ENCODE measurements around the gene SEPTIN1.

SEPTIN1 gene

GRCh38 chr16:30375864-30376263, 6.5 kb downstream of the SEPTIN1 start:
- no peak for DNase-seq

- DNase-seq: no peak
These were observed 7.8 kb downstream of the SEPTIN1 start, which contains the start of gene MYL11 for GRCh38 chr16:30374538-30374937. Gene MYL11, plus strand, starts transcription at chr16:30374802. Its CDS starts 56 bp downstream, at chr16:30374858.

DNA sequence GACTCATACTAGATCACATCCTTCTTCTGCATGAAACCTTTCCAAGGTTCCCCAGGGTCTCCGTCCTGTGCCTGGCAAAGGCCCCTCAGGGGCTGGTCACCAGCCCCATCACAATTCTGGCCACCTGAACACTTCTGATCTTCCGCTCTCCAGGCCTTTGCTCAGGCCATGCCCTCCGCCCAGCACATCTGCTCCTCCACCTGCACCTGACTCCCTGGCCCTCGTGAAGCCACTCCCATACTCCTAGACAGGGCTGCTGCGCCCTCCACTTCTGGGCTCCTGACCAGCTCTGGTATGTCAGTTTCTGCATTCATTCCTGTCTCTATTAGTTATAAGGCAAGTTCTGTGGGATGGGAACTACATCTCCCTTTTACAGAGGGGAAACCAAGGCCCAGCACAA, 9.6 kb downstream of the SEPTIN1 start:
- DNase-seq: no peak

DNA sequence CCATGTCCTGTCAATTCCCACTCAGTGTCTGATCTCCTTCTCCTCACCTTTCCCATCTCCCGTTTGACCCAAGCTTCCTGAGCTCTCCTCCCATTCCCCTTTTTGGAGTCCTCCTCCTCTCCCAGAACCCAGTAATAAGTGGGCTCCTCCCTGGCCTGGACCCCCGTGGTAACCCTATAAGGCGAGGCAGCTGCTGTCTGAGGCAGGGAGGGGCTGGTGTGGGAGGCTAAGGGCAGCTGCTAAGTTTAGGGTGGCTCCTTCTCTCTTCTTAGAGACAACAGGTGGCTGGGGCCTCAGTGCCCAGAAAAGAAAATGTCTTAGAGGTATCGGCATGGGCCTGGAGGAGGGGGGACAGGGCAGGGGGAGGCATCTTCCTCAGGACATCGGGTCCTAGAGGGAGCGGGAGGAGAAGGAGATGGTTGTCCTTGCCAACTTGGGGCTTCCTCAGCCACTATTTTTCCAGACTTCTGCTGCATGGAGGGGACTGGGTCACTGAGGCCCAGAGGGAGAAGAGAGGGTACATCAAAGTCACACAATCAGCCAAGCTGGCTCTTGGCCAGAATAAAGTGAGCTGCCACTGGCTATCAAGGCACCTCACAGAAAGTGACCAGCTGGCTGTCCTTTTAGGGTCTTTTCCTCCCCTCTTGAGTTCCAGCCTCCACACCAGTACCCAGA, 10.2 kb downstream of the SEPTIN1 start:
- DNase-seq: no peak

- DNase-seq: no peak
These were observed 11.0 kb downstream of the SEPTIN1 start for GRCh38 chr16:30371248-30371816.

GRCh38 chr16:30370456-30371247, 11.7 kb downstream of the SEPTIN1 start, which contains the start of gene TBC1D10B:
Gene TBC1D10B, minus strand, starts transcription at chr16:30370494. Its CDS starts 311 bp downstream, at chr16:30370183.
- DNase-seq: peak; percentile 99

DNA sequence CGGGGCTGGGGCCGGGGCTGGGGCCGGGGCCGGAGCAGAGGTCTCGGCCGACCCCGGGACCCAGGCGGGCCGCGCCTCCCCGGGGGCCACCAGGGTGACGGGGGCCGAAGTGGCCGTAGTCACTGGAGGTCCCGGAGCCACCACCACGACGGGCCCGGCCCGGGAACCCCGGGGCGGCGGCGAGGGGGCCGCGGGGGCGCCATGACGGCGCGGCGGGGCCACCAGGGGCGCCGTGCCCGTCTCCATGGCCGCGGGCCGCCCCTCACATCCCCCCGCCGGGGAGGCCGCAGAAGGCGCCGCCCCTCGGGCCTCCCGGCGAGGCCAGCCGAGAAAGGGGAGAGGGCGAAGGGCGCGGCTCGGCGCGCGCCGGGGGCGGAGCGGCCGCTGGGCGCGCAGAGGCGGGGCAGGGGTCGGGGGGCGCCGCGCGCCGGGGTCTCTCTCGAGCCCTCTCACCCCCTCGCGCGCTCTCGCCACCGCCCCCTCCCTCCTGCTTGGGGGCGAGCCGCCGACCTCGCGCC, 12.4 kb downstream of the SEPTIN1 start:
- DNase-seq: no peak

DNA sequence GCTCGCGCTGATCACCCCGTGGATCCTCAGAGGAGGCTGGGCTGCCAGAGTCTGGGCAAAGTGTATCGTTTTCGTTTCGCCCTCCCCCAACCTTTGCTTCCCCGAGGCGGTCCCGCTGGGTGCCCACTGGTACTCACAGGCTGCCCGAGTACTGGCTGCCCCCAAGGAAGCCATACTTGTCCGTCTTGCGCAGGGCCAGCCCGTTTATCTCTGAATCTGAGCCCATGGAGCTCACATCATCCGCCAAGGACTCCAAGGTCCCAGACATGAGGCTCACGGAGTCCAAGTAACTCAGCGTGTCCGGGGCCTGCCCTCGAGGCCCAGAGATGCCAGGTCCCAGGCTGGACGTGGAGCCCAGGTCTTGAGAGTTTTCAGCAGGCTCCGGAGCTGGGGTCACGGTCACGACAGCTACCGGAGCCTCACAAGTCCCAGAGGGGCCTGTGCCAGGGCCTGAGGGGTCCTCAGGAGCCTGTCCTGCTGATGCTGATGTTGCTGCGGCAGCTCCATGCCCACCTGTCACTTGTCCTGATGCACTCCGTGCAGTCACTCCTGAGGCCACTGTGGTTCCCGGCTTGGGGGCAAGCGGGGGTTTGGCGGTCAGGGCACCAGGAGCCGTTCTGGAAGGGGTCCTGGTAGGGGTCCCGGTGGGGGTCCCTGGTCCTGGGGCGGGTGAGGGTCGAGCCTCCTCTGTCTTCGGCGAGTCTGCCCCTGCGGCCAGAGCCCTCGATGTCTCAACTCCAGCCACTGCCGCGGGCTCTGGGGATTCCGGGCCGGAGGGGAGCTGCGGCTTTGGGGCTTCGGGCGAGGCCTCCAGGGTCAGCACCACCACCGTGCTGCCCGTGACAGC, 13.0 kb downstream of the SEPTIN1 start:
- DNase-seq: no peak

DNA sequence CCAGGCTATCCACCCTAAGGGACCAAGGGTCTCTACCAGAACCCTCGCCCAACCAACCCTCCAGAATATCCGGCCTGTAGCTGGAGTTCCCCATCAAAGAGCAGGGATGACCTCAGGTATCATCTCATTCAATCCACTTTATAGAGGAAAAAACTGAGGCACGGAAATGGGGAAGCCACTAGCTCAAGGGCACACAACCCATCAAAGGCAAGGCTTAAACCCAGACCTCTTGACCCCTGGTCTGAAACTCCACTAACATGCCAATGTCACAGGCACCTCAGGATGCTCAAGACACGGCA, 13.6 kb downstream of the SEPTIN1 start:
- no peak for DNase-seq

DNA sequence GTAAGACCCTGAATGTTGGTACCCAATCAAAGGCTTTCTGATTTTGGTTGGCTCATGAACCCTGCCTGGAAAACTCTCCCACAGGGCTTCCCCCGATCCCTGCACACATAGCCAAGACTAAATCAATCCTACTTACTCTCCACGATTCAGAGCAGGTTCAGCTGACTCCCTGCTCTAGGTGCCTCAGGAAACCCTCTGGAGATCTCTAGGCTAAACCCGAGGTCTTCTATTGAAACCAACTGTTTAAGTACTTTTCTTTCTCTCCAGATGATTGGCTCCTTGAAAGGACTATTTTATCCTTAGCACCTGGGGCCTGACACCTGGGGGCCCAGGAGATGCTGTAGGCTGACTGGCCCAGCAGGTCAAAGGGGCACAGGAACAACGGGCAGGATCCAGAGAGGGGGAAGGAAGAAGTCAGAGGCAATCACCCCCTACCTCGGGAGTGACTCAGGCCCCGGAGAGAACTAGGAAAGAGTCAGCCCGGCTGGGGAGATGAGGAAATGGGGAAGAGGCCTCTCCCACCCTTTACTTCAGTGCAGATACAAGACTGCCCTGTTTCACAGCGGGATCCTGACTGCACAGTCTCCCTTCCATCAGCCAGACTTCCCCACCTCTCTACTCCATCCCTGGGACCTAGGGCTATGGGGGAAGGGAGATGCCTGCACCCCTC, 14.1 kb downstream of the SEPTIN1 start:
- DNase-seq: no peak

GRCh38 chr16:30367349-30368009, 14.9 kb downstream of the SEPTIN1 start:
- DNase-seq: no peak

DNA sequence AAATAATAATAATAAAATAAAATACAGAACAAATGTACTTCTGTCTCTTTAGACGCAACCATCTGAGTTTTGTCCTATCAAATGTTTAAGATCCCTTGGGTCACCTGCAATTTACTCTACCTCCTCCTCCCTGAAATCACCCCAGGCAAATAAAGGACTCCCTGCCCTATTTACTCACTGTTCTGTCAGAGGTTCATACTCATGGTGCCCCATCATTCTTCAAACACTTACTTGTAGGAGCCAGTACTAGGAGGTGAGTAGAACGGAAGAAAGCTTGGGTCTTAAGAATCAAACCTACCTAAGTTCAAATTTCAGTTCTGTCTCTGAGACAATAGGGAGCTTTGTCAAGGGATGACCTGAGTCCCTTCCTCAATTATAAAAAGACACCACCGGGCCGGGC, 15.8 kb downstream of the SEPTIN1 start:
- DNase-seq: no peak

DNA sequence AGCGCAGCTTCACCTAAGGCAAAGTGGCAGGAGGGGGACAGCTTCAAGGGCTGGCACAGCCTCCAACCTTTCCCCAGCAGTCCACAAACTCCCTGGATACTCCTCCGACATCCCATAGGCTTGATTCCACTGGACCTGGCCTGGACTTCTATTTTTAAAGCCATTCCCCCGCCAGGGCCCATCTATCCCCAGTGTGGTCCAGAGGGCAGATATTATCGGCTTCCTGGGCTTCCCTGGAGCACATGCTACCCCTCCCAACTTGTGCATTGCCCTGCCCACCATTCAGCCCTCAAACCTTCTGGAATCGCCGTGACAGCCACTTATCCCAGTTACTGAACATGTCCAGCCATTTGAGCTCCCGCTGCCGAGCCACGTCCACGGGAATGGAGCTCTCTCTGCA, 17.2 kb downstream of the SEPTIN1 start:
- no peak for DNase-seq

- no peak for DNase-seq
These were observed 21.2 kb downstream of the SEPTIN1 start for GRCh38 chr16:30361180-30361579.

- no peak for DNase-seq
These were observed 22.5 kb downstream of the SEPTIN1 start for GRCh38 chr16:30359871-30360170.

- DNase-seq: no peak
These were observed 23.1 kb downstream of the SEPTIN1 start for GRCh38 chr16:30358990-30359870.

DNA sequence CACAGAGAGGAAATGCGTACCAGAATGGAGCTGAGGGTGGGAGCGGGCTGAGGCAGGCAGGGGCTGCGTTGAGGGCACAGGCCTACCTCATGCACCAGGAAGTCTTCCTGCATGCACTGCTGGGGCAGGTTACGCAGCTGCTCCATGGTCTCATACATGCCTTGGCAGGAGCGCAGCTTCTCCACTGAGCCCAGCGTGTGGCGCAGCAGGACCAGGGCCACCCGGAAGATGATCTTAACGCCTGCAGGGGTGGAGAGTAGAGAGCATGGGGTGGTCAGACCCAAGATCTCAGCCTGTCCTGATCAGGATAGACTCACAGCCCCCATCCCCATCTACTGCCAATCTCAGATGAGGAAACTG, 23.8 kb downstream of the SEPTIN1 start:
- no peak for DNase-seq

DNA sequence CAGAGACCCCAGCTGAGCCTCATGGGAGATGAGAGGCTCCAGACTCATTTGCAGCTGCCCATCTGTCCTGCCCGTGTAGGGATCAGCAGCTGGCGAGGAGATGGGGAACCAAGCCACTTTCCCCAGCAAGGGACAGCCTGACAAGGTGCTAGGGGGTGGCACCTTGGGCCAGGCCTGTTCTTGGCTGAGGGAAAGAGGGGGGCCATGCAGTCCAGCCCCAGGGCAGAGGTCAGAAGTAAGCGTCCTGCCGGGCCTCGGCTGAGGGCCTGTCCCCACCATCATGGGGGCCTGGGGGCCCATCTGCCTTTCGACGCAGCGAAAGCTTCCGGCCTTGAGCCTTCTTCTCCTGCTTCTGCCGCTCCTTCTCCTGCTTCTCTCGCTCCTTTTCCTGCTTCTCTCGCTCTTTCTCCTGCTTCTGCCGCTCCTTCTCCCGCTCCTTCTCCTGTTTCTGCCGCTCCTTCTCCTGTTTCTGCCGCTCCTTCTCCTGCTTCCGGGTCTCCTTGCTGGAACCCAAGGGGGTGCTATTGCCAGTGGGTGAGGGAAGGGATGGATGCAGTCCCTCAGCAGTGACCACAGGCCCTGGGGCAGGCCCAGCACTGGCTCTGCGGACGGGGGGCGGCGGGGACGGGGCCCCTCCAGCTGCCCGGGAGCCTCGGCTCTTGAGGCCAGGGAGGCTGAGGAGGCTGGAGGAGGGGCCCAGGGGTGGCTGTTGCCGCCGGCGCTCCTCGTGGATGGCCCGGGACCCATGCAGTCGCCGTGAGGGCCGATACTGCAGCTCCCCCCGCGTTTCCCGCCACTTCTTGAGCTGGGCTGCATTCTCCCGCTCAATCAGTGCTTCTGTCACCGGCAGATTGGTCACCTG, 24.4 kb downstream of the SEPTIN1 start:
- no peak for DNase-seq

DNA sequence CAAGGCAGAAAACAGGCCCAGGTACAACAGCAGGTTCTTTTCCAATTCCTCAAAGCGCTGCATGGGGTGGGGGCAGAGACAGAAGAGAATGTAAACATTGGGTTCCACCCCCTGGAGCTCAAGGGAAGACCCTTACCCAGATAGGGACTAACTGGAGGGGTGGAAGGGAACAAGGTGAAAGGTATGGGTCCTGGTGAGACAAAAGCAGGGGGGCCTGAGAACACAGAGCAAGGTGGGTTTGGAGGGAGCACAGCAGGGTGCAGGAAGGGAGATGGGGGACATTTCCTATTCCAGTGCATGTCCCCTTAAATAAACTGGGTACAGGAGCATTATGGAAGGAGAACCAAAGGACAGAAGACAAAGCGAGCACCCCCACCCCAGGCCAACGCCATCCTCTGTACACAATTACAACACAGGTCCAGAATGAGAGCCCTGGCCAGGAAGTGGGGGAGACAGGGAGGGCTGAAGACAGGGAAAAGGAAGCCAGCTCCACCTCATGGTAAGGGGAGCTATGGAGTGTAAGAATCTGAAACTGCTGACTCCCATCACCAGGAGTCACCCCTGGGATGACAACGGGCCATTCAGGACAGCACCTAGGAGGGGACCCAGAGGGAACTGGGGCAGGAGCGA, 25.2 kb downstream of the SEPTIN1 start:
- DNase-seq: no peak

All from activated CD4-positive, alpha-beta T cell treated with anti-CD3 and anti-CD28 coated beads, Interleukin-2, amount 50 U/mL, for 4 hours (primary cell).